Measurements from ENCODE around the gene CHRND.
A peak's percentile ranks its signal among the peaks of the same experiment; 100 is the strongest.

CHRND gene

GRCh38 chr2:232577841-232578240, 51.9 kb downstream of the CHRND start:
- peak overlapping the region; percentile 78; the same call in 1 of the 2 replicates for H3K27ac ChIP-seq
- no peak for TF ChIP-seq CTCF (conservative IDR thresholded peaks at IDR 0.05)

- no peak for TF ChIP-seq CTCF (conservative IDR thresholded peaks at IDR 0.05)
- peak overlapping the region; percentile 78 for H3K27ac ChIP-seq
Observed at GRCh38 chr2:232578626-232579025, 52.7 kb downstream of the CHRND start.

GRCh38 chr2:232580648-232580981, 54.7 kb downstream of the CHRND start:
- no peak for TF ChIP-seq CTCF (conservative IDR thresholded peaks at IDR 0.05)
- peak overlapping the region; percentile 78 for H3K27ac ChIP-seq

- TF ChIP-seq CTCF (conservative IDR thresholded peaks at IDR 0.05) = no peak
- peak overlapping the region; percentile 78; the same call in 1 of the 2 replicates for H3K27ac ChIP-seq
Observed at GRCh38 chr2:232581725-232582124, 55.8 kb downstream of the CHRND start.

- no peak overlapping the region for H3K27ac ChIP-seq
- no peak for TF ChIP-seq CTCF (conservative IDR thresholded peaks at IDR 0.05)
Observed at GRCh38 chr2:232584238-232584637, 58.3 kb downstream of the CHRND start.
